ENCODE results near the gene IL13RA1.
"Not testable (repeated sequence)": the region's sequence is repeated elsewhere in the genome, so short reads cannot be mapped to it uniquely, and the experiment has no call there.

Gene IL13RA1

DNA sequence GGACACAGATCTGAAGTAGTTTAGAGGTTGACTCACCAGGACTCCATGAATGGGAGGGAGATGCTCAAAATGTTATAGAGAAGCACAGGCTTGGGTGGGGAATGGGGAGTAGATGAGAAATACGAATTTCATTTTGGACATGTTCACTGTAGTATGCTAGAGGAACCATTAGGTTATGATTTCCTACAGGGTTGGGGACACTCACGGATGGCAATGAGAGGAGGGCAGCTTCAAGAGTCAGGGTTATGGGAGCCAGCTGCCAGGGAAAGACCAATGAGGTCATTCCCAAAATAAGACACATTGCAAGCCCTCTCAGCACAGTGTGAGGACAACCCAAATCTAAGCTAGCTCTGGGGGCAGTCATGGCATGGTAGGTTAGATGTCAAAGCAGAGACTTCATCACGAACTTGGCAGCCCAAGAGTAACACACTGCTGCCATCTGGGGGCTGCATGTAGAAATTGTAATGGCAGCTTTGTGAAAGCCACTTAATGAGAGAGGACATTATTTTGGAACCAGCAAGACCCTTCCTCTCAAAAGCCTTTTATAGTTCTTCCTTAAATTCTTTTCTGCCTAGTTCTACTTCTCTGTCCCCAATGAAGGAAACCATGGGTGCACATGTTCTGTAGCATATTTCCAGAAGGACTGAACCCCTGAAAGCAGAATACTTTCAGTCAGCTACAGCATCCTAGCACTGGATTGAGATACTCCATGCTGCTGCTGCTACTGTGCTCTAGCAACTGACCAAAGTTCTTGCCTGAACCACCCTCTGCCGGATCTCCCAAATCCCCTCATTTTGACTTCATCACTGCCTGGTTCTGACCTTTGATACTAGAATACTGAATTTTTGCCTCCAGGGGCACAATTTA lies 80.0 kb downstream of the IL13RA1 start:
- Histone ChIP-seq H3K4me1 (ENCODE audit: low read depth, poor library complexity, severe bottlenecking) (no peaks in the 10 kb centered on the region), H3K27me3 (ENCODE audit: insufficient read depth, low read depth) (no peaks in the 10 kb centered on the region), H3K9ac (no peak overlapping the region), H3K36me3 (ENCODE audit: insufficient read depth) (no peaks in the 10 kb centered on the region), H3K4me2 (no peak overlapping the region), H2AFZ (ENCODE audit: low read depth) (no peak overlapping the region), H3K79me2 (ENCODE audit: insufficient read depth, low read depth) (no peaks in the 10 kb centered on the region), H3K27ac (no peak overlapping the region), H4K20me1 (ENCODE audit: insufficient read depth) (no peaks in the 10 kb centered on the region), H3K4me3 (IDR thresholded peaks at IDR 0.05; ENCODE audit: insufficient read depth, low read depth, low read length) (no peak overlapping the region)
- TF ChIP-seq, protein P1, sequence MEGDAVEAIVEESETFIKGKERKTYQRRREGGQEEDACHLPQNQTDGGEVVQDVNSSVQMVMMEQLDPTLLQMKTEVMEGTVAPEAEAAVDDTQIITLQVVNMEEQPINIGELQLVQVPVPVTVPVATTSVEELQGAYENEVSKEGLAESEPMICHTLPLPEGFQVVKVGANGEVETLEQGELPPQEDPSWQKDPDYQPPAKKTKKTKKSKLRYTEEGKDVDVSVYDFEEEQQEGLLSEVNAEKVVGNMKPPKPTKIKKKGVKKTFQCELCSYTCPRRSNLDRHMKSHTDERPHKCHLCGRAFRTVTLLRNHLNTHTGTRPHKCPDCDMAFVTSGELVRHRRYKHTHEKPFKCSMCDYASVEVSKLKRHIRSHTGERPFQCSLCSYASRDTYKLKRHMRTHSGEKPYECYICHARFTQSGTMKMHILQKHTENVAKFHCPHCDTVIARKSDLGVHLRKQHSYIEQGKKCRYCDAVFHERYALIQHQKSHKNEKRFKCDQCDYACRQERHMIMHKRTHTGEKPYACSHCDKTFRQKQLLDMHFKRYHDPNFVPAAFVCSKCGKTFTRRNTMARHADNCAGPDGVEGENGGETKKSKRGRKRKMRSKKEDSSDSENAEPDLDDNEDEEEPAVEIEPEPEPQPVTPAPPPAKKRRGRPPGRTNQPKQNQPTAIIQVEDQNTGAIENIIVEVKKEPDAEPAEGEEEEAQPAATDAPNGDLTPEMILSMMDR (conservative IDR thresholded peaks at IDR 0.05; ENCODE audit: low read depth, low read length) = peak; percentile 57

DNA sequence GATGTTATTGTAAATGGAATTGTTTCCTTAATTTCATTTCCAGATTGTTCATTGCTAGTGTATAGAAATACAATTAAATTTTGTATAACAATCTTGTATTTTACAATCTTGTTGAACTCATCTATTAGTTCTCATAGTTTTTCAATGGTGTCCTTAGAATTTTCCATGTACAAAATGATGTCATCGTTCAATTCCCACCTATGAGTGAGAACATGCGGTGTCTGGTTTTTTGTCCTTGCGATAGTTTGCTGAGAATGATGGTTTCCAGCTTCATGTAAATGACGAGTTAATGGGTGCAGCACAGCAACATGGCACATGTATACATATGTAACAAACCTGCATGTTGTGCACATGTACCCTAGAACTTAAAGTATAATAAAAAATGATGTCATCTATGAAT lies 89.9 kb downstream of the IL13RA1 start:
- H3K4me1 ChIP-seq (ENCODE audit: low read depth, poor library complexity, severe bottlenecking); H3K79me2 ChIP-seq (ENCODE audit: insufficient read depth, low read depth); H2AFZ ChIP-seq (ENCODE audit: low read depth); H3K4me3 ChIP-seq (IDR thresholded peaks at IDR 0.05; ENCODE audit: insufficient read depth, low read depth, low read length); H3K27me3 ChIP-seq (ENCODE audit: insufficient read depth, low read depth); H3K4me2 ChIP-seq; H4K20me1 ChIP-seq (ENCODE audit: insufficient read depth); H3K36me3 ChIP-seq (ENCODE audit: insufficient read depth); H3K9ac ChIP-seq; H3K27ac ChIP-seq: not testable (repeated sequence)

DNA sequence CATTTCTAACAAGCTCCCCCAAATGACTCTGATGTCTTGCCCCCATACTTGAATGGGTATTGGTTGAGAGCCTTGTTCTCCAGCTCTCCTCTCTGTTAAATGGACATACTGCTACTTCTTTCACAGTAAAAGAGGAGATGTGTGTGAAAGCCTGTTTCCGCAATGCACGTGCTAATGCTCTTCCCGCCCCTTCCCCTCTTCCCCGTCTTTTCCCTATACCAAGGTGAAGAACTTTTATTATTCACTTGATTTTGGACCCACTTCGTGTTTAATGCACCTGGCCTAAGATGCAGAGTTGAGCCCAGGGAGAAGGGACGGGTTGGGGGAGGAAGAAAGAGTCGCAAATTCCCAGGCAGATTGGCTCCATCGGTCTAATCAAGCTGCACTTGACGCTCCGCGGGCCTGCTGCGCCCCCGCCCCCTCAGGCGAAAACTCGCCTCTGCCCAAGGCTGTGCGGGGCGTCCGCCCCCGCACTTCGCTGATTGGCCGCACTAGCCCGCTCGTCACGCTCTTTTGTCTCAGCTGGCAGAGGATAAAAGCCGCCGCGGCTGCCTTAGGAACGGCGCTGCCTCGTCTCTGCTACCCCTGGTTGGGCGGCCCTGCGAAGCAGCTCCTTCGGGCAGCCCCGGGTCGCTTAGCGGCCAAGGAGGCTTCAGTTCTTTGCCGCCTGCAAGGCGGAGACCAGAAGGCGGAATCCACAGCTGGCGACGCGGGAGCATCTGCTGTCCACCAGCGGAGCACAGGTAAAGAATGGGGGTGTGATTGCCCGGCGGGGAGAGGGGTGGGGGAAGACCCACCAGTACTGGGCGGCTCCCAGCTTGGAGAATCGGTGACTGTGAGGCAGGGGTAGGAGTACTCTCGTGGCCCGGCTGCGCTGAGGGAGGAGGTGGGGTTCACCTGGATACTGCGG lies 96.1 kb downstream of the IL13RA1 start, which contains the start of gene ZCCHC12:
Gene ZCCHC12, plus strand, starts transcription at position 562 of the 910 bp plus-strand sequence. CDS start 1,421 bp downstream, outside the sequence.
- H3K27ac ChIP-seq = no peak within 1 kb of the TSS
- H3K4me2 ChIP-seq = no peak within 1 kb of the TSS
- H3K79me2 ChIP-seq (ENCODE audit: insufficient read depth, low read depth) = no peaks in the 10 kb centered on the region
- H3K4me3 ChIP-seq (IDR thresholded peaks at IDR 0.05; ENCODE audit: insufficient read depth, low read depth, low read length) = no peak within 1 kb of the TSS
- TF ChIP-seq, protein P1 (conservative IDR thresholded peaks at IDR 0.05; ENCODE audit: low read depth, low read length) = no peak
- no peak within 1 kb of the TSS for H3K9ac ChIP-seq
- no peaks in the 10 kb centered on the region for H4K20me1 ChIP-seq (ENCODE audit: insufficient read depth)
- H3K4me1 ChIP-seq (ENCODE audit: low read depth, poor library complexity, severe bottlenecking) = no peaks in the 10 kb centered on the region
- no peaks in the 10 kb centered on the region for H3K36me3 ChIP-seq (ENCODE audit: insufficient read depth)
- H3K27me3 ChIP-seq (ENCODE audit: insufficient read depth, low read depth) = no peaks in the 10 kb centered on the region
- no peak within 1 kb of the TSS for H2AFZ ChIP-seq (ENCODE audit: low read depth)

DNA sequence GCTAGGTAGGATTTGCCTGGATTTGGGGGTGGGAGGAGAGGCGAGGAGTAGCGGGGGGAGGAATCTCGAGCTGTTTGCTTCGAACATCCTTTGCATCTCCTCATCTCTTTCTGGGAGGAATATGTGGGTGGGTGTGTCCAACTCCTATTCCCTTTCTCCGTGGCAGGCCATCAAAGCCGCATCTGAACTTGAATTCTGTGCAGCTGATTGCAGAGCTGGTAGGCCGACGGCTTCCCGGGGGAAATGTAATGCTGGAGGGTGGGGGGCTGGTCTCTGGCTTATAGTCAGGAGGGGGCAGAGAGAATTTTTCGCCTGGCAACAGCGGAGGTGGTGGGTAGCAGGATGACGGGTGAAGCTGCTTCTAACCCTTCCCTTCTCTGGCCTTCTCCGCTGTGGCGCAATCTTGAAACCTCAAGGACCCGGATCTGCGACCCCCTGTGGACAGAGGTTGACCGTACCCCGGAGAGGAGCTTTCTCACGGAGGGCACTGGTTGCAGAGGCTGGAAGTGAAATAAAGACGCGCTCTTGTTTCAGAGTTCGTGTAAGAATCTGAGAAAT lies 96.8 kb downstream of the IL13RA1 start:
- Histone ChIP-seq H3K9ac (no peak overlapping the region), H3K79me2 (ENCODE audit: insufficient read depth, low read depth) (no peaks in the 10 kb centered on the region), H4K20me1 (ENCODE audit: insufficient read depth) (no peaks in the 10 kb centered on the region), H3K36me3 (ENCODE audit: insufficient read depth) (no peaks in the 10 kb centered on the region), H3K4me2 (no peak overlapping the region), H3K27me3 (ENCODE audit: insufficient read depth, low read depth) (no peaks in the 10 kb centered on the region), H3K27ac (no peak overlapping the region), H2AFZ (ENCODE audit: low read depth) (no peak overlapping the region), H3K4me1 (ENCODE audit: low read depth, poor library complexity, severe bottlenecking) (no peaks in the 10 kb centered on the region), H3K4me3 (IDR thresholded peaks at IDR 0.05; ENCODE audit: insufficient read depth, low read depth, low read length) (no peak overlapping the region)
- TF ChIP-seq, protein P1 (conservative IDR thresholded peaks at IDR 0.05; ENCODE audit: low read depth, low read length) = no peak
